ENCODE results near the gene ACTG1.
A peak's percentile ranks its signal among the peaks of the same experiment; 100 is the strongest.

The ACTG1 gene

GRCh38 chr17:81460856-81461460 is 51.6 kb downstream of the ACTG1 start:
- peak in 1 of 2 donors; percentile 24 for ATAC-seq
